H1 (cell line): ENCODE data around the gene ANAPC16. TPM values are rescaled to one million over a fixed set of nuclear protein-coding genes. Genes with fewer than 3 reads are reported as not detected.

Experiments used
- CTCF ChIA-PET: fragments of 300-600 bp; sonication (Branson Sonifier 250); formaldehyde crosslinking; loops from one replicate; lab custom pipeline; 2021; ENCODE audit not compliant: partially characterized antibody; lab: Charles Lee
- POLR2A ChIA-PET: fragments of 300-600 bp; sonication (Branson Sonifier 250); formaldehyde crosslinking; loops from one replicate; lab custom pipeline; 2021; ENCODE audit warnings: inconsistent platforms; ENCODE audit not compliant: partially characterized antibody; lab: Charles Lee
- DNase-seq, 2 experiments: peaks; one replicate each; pipeline versions ENCODE4 v3.0.0 to v3.0.0-alpha.2; 2010 to 2022; ENCODE audit warnings: low spot score in 2 of 2, low read depth in 1 of 2, mixed read lengths in 1 of 2
- FAIRE-seq: peaks from 2 replicates; lab custom pipeline; 2011; peaks lifted over from hg19 to GRCh38; lab: Jason Lieb, UNC
- H2AFZ ChIP-seq: 2 replicates; pipeline ENCODE4 v1.8.1; 2012; ENCODE audit warnings: low read length, inconsistent platforms
- H2AK5ac ChIP-seq: 2 replicates; pipeline ENCODE4 v1.6.1; 2013; ENCODE audit warnings: low read depth, low read length
- H2BK120ac ChIP-seq: replicated peaks from 2 replicates; pipeline ENCODE3; 2013; ENCODE audit warnings: low read depth, low read length, inconsistent platforms
- H2BK12ac ChIP-seq: 2 replicates; pipeline ENCODE4 v1.6.1; 2013; ENCODE audit warnings: low read depth, low read length
- H2BK15ac ChIP-seq: 2 replicates; pipeline ENCODE4 v1.6.1; 2013; ENCODE audit warnings: low read length
- H2BK20ac ChIP-seq: 2 replicates; pipeline ENCODE4 v1.6.1; 2013; ENCODE audit warnings: low read length
- H2BK5ac ChIP-seq: 2 replicates; pipeline ENCODE4 v1.6.1; 2013; ENCODE audit warnings: low read depth, low read length
- H3K14ac ChIP-seq: 2 replicates; pipeline ENCODE4 v1.6.1; 2013; ENCODE audit warnings: inconsistent platforms; ENCODE audit not compliant: insufficient read length
- H3K18ac ChIP-seq: 2 replicates; pipeline ENCODE4 v1.6.1; 2013; ENCODE audit warnings: low read length; ENCODE audit errors: extremely low read depth
- H3K23ac ChIP-seq: 2 replicates; pipeline ENCODE4 v1.6.1; 2013; ENCODE audit warnings: inconsistent platforms; ENCODE audit not compliant: insufficient read length
- H3K23me2 ChIP-seq: 2 replicates; pipeline ENCODE4 v1.6.1; 2013; ENCODE audit warnings: low read depth, low read length
- H3K27ac ChIP-seq: 2 replicates; pipeline ENCODE4 v1.6.1; 2011; ENCODE audit warnings: low read depth, low read length, inconsistent platforms
- H3K27me3 ChIP-seq, 4 experiments: replicated peaks in 1 of 4; 1 replicate in 1 of 4; 2 replicates in 3 of 4; pipeline versions ENCODE4 v1.6.1 to v1.8.1; 2011 to 2013; ENCODE audit warnings: low read length in 3 of 4, mild to moderate bottlenecking in 3 of 4, inconsistent platforms in 2 of 4, mixed read lengths in 2 of 4, moderate library complexity in 1 of 4; ENCODE audit not compliant: control insufficient read depth in 3 of 4, insufficient read depth in 3 of 4; ENCODE audit errors: extremely low read depth in 1 of 4
- H3K36me3 ChIP-seq, 4 experiments: 2 replicates each; pipeline versions ENCODE4 v1.6.1 to v1.8.1; 2011 to 2013; ENCODE audit warnings: mild to moderate bottlenecking in 4 of 4, low read length in 3 of 4, moderate library complexity in 2 of 4, control low read depth in 1 of 4, inconsistent platforms in 1 of 4; ENCODE audit not compliant: insufficient read depth in 4 of 4, control insufficient read depth in 2 of 4
- H3K4ac ChIP-seq: replicated peaks from 2 replicates; pipeline ENCODE3; 2013; ENCODE audit warnings: low read length, low read depth, mixed read lengths, inconsistent platforms; ENCODE audit not compliant: insufficient read length
- H3K4me1 ChIP-seq, 4 experiments: replicated peaks in 1 of 4; 1 replicate in 1 of 4; 2 replicates in 3 of 4; pipeline versions ENCODE4 v1.6.1 to v1.8.1; 2011 to 2013; ENCODE audit warnings: low read length in 3 of 4, inconsistent platforms in 2 of 4, mixed read lengths in 1 of 4; ENCODE audit not compliant: insufficient read depth in 4 of 4, control insufficient read depth in 3 of 4
- H3K4me2 ChIP-seq, 2 experiments: 2 replicates each; pipeline versions ENCODE4 v1.6.1 to v1.8.1; 2011 to 2013; ENCODE audit warnings: low read depth in 2 of 2, low read length in 2 of 2, control low read depth in 1 of 2, inconsistent platforms in 1 of 2, mild to moderate bottlenecking in 1 of 2; ENCODE audit not compliant: insufficient read depth in 1 of 2
- H3K4me3 ChIP-seq, 4 experiments: fragments of 200-600, 300-600 bp in 1 of 4; sonication (generic), shearing (Covaris generic), sonication (Bioruptor Twin) in 1 of 4; 2 replicates each; pipeline versions ENCODE4 v1.5.1 to v1.8.1; 2011 to 2016; ENCODE audit warnings: low read length in 4 of 4, low read depth in 3 of 4, control low read depth in 2 of 4, inconsistent platforms in 2 of 4, mild to moderate bottlenecking in 2 of 4, mixed read lengths in 1 of 4, moderate library complexity in 1 of 4; ENCODE audit not compliant: insufficient read depth in 2 of 4; ENCODE audit errors: extremely low read depth in 1 of 4
- H3K56ac ChIP-seq: replicated peaks from 2 replicates; pipeline ENCODE3; 2013; ENCODE audit warnings: low read depth, mild to moderate bottlenecking, mixed read lengths, low read length, inconsistent platforms; ENCODE audit not compliant: insufficient read length
- H3K79me1 ChIP-seq: 2 replicates; pipeline ENCODE4 v1.6.1; 2013; ENCODE audit warnings: low read depth, low read length, control low read depth
- H3K79me2 ChIP-seq, 2 experiments: 2 replicates each; pipeline versions ENCODE4 v1.6.1 to v1.8.1; 2012 to 2013; ENCODE audit warnings: low read length in 2 of 2, mild to moderate bottlenecking in 2 of 2, inconsistent platforms in 1 of 2; ENCODE audit not compliant: insufficient read depth in 2 of 2, control insufficient read depth in 1 of 2
- H3K9ac ChIP-seq, 4 experiments: replicated peaks in 1 of 4; 1 replicate in 1 of 4; 2 replicates in 3 of 4; pipeline versions ENCODE4 v1.6.1 to v1.8.1; 2011 to 2013; ENCODE audit warnings: low read depth in 3 of 4, low read length in 3 of 4, control low read depth in 2 of 4, mild to moderate bottlenecking in 2 of 4, moderate library complexity in 2 of 4, inconsistent platforms in 1 of 4; ENCODE audit errors: extremely low read depth in 1 of 4
- H3K9me3 ChIP-seq, 2 experiments: 2 replicates each; pipeline versions ENCODE4 v1.6.1 to v1.8.1; 2012 to 2013; ENCODE audit warnings: mild to moderate bottlenecking in 2 of 2, moderate library complexity in 2 of 2, control low read depth in 1 of 2, inconsistent platforms in 1 of 2, low read depth in 1 of 2, low read length in 1 of 2, mixed read lengths in 1 of 2; ENCODE audit not compliant: insufficient read depth in 2 of 2
- H4K20me1 ChIP-seq, 2 experiments: replicated peaks in 1 of 2; 2 replicates each; pipeline versions ENCODE3 to v1.8.1; 2011 to 2013; ENCODE audit warnings: inconsistent platforms in 2 of 2, low read length in 2 of 2, mild to moderate bottlenecking in 1 of 2; ENCODE audit not compliant: insufficient read depth in 2 of 2, control insufficient read depth in 1 of 2
- H4K5ac ChIP-seq: 2 replicates; pipeline ENCODE4 v1.6.1; 2013; ENCODE audit warnings: low read length, low read depth, mixed read lengths, inconsistent platforms; ENCODE audit not compliant: insufficient read length
- H4K8ac ChIP-seq: 2 replicates; pipeline ENCODE4 v1.8.0; 2013; ENCODE audit warnings: mild to moderate bottlenecking, moderate library complexity, low read length, inconsistent platforms; ENCODE audit not compliant: insufficient read depth; ENCODE audit errors: extremely low read depth
- H4K91ac ChIP-seq: replicated peaks from 2 replicates; pipeline ENCODE3; 2013; ENCODE audit warnings: low read length, mixed read lengths, inconsistent platforms; ENCODE audit not compliant: insufficient read length
- FOSL1 ChIP-seq: IDR thresholded peaks from 2 replicates; pipeline ENCODE4 v1.6.1; 2011; ENCODE audit warnings: mild to moderate bottlenecking, low read depth, low read length, moderate library complexity; ENCODE audit not compliant: insufficient read depth
- JUN ChIP-seq: IDR thresholded peaks from 2 replicates; pipeline ENCODE4 v1.6.1; 2011; ENCODE audit warnings: low read depth, mild to moderate bottlenecking, improper control_type of control experiment, low read length
- JUND ChIP-seq: IDR thresholded peaks from 2 replicates; pipeline ENCODE4 v1.6.1; 2011; ENCODE audit warnings: mild to moderate bottlenecking, improper control_type of control experiment, low read length
- KDM5A ChIP-seq: fragments of 200-600 bp; IDR thresholded peaks from 2 replicates; pipeline ENCODE4 v1.7.1; 2012; ENCODE audit warnings: mild to moderate bottlenecking, low read length, inconsistent platforms, mixed read lengths
- RAD21 ChIP-seq, 2 experiments: IDR thresholded peaks in 1 of 2; conservative IDR thresholded peaks in 1 of 2; 2 replicates each; pipeline ENCODE4 v1.6.1; 2011; ENCODE audit warnings: low read depth in 2 of 2, low read length in 2 of 2, improper control_type of control experiment in 1 of 2, inconsistent platforms in 1 of 2, mild to moderate bottlenecking in 1 of 2, moderate library complexity in 1 of 2
- RNF2 ChIP-seq: fragments of 200-900, 300-1000 bp; sonication (generic); IDR thresholded peaks from 2 replicates; pipeline ENCODE4 v1.7.1; 2016; ENCODE audit warnings: borderline replicate concordance, low read depth, mild to moderate bottlenecking, antibody characterized with exemption, low read length; ENCODE audit not compliant: poor library complexity, severe bottlenecking; ENCODE audit errors: missing control alignments
- RXRA ChIP-seq: IDR thresholded peaks from 2 replicates; pipeline ENCODE4 v1.6.1; 2011; ENCODE audit warnings: low read depth, mild to moderate bottlenecking, low read length, moderate library complexity; ENCODE audit not compliant: insufficient read depth
- SP2 ChIP-seq: IDR thresholded peaks from 2 replicates; pipeline ENCODE4 v1.6.1; 2012; ENCODE audit warnings: mild to moderate bottlenecking, low read length, inconsistent platforms
- TBP ChIP-seq: IDR thresholded peaks from 2 replicates; pipeline ENCODE4 v1.6.1; 2011; ENCODE audit warnings: low read depth, low read length, improper control_type of control experiment
- YY1 ChIP-seq: IDR thresholded peaks from 2 replicates; pipeline ENCODE4 v1.6.1; 2011; ENCODE audit warnings: low read depth, mild to moderate bottlenecking, low read length
- ZNF274 ChIP-seq: IDR thresholded peaks from 2 replicates; pipeline ENCODE4 v1.7.0; 2012; ENCODE audit warnings: low read length, borderline replicate concordance; ENCODE audit errors: extremely low read depth
- WGBS, 2 experiments: shearing (Covaris generic) in 1 of 2; methylation state at CpG; one replicate each; pipeline versions ENCODE4 v1.1.6 to v1.1.7; 2013 to 2015; ENCODE audit warnings: low lambda C conversion rate in 2 of 2, mixed read lengths in 2 of 2, inconsistent platforms in 1 of 2, low coverage in 1 of 2, missing lambda C conversion rate in 1 of 2; ENCODE audit not compliant: insufficient replicate concordance in 2 of 2, insufficient coverage in 1 of 2, insufficient read length in 1 of 2; ENCODE audit errors: extremely low coverage in 1 of 2, missing lambda C conversion rate in 1 of 2; 5-methylcytosine and 5-hydroxymethylcytosine counted together
- polyA plus RNA-seq, 7 experiments: library from polyadenylated mRNA; depleted of rRNA in 3 of 7; stranded (reverse) in 5 of 7; unstranded in 2 of 7; fragments of >200 nt in 5 of 7; fragments of 200-250 nt in 2 of 7; gene quantifications; 1 replicate in 5 of 7; 2 replicates in 1 of 7; 4 replicates in 1 of 7; pipeline versions ENCODE4 v1.2.1 to v1.2.3, GENCODE V29; 2011 to 2013; ENCODE audit warnings: missing spikeins in 2 of 7, mixed read lengths in 2 of 7
- total RNA-seq: library from RNA; stranded (reverse); fragmentation: NEBNext Ultra II Directional; extraction: Animal tissue kit (Norgen Biotek cat#: 25700); gene quantifications from 2 replicates; pipeline ENCODE4 v1.2.1, GENCODE V29; 2021

ANAPC16 gene
- total and polyA plus RNA-seq, 2 of the 8 experiments (the other 6 are each of a cell fraction or from before 2014, with no cell fraction given): 53.1 to 57.4 TPM

DNA sequence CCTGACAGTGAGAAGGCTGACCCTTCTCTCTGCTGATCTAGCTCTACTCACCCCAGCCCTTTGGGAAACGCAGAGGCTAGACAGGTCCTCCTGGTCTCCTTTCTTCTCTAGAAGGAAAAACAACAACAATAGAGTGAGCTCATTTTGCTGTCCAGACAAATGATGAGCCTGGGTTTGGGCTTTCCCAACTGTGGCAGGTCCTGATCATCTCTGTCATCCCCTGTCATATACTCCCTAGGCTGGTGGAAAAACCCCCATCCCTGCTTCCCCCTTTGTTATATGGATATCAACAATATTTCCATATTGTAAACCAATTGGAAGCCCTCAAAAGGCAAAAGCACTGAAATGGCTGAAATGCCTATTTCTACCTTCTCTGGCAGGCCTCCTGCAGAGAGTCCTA, 48.7 kb downstream of the ANAPC16 start:
- TF ChIP-seq RXRA (no peak), JUN (no peak), ZNF274 (no peak), TBP (no peak), RNF2 (no peak), JUND (no peak), YY1 (no peak), KDM5A (no peak), FOSL1 (no peak), RAD21 (IDR thresholded peaks at IDR 0.05 in 1 of 2, conservative IDR thresholded peaks at IDR 0.05 in 1 of 2; ENCODE audit: low read depth in 2 of 2, low read length in 2 of 2) (no peak), SP2 (no peak)
- peak overlapping the region; percentile 44; the same call in 1 of the 2 replicates for H2BK5ac ChIP-seq
- H3K79me2 ChIP-seq: no peaks in the 10 kb centered on the region
- CTCF ChIA-PET: interaction anchor here (0.7 to 4.8 kb wide), 5 partner anchors 12 to 63 kb away, joined by 3 to 34 read pairs (median 4); partner anchors contain the start of gene DDIT4
- no peak overlapping the region for H3K23ac ChIP-seq
- H4K91ac ChIP-seq: peak overlapping the region; percentile 44
- H3K27me3 ChIP-seq: no peaks in the 10 kb centered on the region
- H2BK15ac ChIP-seq: no peak overlapping the region
- no peak overlapping the region for H4K8ac ChIP-seq
- H3K56ac ChIP-seq: no peak overlapping the region
- no peaks in the 10 kb centered on the region for H3K79me1 ChIP-seq
- H3K36me3 ChIP-seq: no peaks in the 10 kb centered on the region
- no peaks in the 10 kb centered on the region for H4K20me1 ChIP-seq
- POLR2A ChIA-PET: interaction anchor here (0.9 to 24.2 kb wide), 8 partner anchors 12 to 68 kb away, joined by 4 to 673 read pairs (median 8); partner anchors contain the start of gene DDIT4
- no peak overlapping the region for H3K18ac ChIP-seq
- peak overlapping the region; percentile 70 for H3K4ac ChIP-seq
- H2BK12ac ChIP-seq: 0 out of 2 replicates have a peak overlapping the region, but pooled peaks have one; percentile 4
- FAIRE-seq (no peak), DNase-seq (no peak)
- H3K14ac ChIP-seq: no peak overlapping the region
- no peak overlapping the region for H3K4me2 ChIP-seq
- H3K4me1 ChIP-seq: peaks cover 16 to 38% (median 29%) of the 10 kb centered on the region in 4 experiments
- H2AFZ ChIP-seq: no peak overlapping the region
- H3K27ac ChIP-seq: no peak overlapping the region
- H3K4me3 ChIP-seq: no peak overlapping the region
- no peak overlapping the region for H4K5ac ChIP-seq
- H2BK20ac ChIP-seq: peak overlapping the region; percentile 40; the same call in 1 of the 2 replicates
- H3K9ac ChIP-seq: no peak overlapping the region
- peak overlapping the region; percentile 57 for H2BK120ac ChIP-seq
- peaks cover 4% of the 10 kb centered on the region; the same call in 1 of the 2 replicates for H3K23me2 ChIP-seq
- 88% methylated on average over 1 of the region's 1 CpG; no CpG with 5 or more reads in 1 of the 2 experiments for WGBS, 2 experiments
- H2AK5ac ChIP-seq: no peak overlapping the region
- no peaks in the 10 kb centered on the region for H3K9me3 ChIP-seq
